NCI-H82 (cell line): ENCODE measurements around the gene ACSS3.

Experiments used
- DNase-seq: peaks from one replicate; lab custom pipeline; 2025; lab: John Stamatoyannopoulos, UW

The ACSS3 gene

DNA sequence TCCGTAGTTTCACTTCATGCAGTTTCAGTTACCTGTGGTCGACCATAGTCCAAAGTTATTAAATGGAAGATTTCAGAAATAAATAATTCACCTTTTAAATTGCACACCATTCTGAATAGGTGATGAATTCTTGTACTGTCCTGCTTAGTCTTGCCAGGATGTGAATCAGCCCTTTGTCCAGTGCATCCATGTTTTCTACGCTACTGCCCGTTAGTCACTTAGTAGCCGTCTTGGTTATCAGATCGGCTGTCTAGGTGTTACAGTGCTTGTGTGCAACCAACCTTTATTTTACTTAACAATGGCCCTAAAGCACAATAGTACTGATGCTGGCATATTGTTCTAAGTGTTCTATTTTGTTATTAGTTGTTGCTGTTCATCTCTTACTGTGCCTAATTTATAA, 146.7 kb downstream of the ACSS3 start:
- DNase-seq = no peak

DNA sequence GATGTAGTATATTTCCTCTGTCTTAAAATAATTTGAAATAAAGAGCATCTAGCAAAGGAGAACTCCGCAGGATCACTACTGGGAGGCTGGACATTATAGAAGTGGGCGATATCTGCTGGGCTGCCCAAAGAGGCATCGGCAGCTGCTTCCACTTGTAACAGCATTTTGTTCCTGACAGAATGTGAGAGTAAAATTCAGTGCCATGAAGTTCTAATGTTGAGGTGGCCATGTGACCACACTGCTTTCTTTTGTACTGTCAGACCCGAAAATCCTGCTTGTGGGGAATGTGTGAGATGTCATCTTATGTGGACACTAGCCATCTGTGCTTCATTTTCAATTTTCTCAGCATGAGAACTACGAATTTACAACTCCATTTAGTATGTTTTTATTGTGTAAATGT, 151.9 kb downstream of the ACSS3 start:
- DNase-seq = no peak

DNA sequence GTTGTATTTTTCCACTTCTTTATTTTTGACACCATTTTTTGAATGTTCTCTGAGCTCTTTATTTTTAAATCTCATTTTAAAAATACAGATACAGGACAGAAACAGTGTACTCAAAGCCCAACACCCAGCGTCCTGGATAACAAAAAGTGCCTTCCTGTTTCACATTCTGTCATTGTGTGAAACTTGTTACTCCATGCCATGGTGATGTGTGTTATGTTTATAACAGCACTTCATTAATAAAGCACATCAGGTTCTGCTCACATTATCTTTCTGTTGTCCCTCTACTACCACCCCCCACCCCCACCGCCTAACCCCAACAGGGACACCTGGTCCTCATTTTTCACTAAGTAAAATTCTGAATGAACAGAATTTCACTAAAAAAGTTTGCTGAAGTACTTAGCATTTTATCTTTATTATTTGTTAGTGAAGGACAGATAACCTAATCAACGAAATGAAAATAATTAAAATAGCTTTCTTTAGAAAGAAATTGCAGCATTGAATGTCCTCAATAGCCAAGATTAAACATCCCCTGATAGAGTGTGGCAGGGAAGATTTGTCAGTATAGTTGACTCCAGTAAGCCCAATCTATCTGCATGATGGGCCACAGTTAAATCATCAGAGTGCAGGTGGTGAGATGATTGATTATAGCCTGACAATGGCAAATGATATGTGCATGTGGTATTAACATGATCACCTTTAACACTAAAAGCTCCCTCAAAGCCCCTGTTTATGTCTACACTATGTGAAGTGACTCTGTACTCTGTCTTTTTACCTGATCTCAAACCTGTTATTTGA, 153.9 kb downstream of the ACSS3 start:
- peak; percentile 38 for DNase-seq

DNA sequence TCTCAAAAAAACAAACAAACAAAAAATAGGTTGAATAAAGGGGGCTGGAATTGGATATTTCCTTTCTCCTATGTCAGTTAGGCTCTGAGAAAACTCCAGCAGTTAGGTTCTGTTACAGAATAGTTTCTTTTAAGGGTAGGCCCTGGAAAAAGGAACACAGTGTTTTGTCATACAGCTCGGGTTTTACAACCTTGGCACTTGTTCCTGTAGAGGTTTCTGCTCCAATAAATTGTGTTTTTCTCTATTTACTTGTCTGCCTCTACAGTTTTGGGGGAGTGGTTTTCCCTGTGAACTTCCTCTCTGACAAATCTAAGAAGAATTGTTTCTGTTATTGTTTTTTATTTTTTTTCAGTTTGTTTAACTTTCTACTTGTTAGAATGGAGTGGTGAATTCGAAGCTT, 167.6 kb downstream of the ACSS3 start:
- no peak for DNase-seq

DNA sequence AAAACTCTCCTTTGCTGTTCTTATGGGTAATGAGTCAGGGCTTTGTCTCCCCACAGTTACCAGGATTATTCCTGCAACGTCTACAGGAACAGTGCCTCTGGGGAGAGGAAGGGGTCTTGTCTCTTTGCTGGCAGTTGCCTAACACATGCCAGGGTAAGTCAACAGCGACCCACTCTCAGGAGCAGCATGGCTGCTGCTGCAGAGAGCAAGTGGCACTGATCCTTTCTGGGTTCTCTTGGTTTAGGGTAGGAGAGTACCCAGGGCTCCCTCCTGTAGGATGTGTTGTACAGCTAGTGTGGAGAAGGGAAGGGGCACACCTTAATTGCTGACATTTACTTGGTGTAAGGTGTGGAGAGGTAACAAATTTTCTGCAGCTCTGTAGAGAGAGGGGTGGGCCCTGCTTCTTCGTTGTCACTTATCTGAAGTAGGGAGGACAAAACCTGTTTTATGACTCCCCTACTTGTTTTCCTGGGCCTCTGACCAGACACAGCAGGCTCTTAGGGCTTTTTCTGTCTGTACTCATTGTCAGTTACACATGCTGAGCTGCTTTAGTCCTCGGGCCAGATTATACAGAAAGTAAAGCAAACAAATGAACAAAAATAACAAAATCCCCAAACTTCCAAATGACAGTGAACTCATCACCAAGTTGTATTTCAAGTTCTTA, 168.2 kb downstream of the ACSS3 start:
- no peak for DNase-seq

DNA sequence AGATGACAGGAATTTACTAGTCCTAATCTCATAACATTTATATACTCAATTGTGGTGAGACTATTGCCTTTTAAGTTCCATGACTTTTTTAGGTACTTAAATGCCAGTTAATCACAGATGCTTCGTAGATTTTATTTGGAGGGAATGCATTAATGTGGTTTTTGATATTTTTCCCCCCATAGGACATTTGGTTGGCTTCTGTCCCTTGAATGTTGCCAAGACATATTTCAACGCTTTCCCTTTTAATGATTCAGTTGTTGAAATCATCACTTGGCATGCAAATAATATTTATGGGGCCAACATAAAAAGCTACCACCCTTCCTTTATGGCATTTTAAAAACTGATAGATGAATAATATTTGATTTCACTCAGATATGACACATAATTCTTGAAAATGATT, 172.1 kb downstream of the ACSS3 start:
- DNase-seq = no peak

DNA sequence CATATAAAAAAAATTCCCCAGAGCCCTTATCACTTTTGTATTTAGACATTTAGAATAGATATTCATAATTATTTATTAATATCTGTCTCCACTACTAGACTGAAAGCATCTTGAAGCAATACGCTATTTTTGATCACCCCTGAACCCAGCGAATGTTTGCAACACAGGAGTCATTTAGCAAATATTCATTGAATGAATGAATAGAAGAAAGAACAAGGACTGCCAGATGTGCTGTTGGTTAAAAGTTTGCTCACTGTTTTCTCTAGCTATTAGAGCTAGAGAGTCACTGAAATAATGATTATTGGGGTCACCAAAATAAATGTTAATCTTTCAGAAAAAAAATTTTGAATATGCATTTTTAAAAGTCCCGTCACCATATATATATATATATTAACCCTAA, 174.3 kb downstream of the ACSS3 start:
- DNase-seq = no peak

DNA sequence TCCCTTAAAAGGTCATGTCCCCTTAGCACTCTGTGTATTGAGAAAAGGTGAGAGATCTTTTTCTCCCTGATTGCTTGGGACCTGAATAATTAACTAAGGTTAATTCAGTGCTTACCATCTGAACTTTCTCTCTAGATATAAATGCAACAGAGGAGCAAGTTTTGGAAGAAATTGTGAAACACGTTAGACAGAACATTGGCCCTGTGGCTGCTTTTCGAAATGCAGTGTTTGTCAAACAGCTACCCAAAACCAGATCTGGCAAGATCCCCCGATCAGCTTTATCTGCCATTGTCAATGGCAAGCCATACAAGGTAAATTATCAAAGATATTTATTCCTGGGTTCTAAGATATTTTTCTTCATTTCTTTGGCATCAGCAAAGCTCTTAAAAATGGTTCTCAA, 175.5 kb downstream of the ACSS3 start:
- no peak for DNase-seq

DNA sequence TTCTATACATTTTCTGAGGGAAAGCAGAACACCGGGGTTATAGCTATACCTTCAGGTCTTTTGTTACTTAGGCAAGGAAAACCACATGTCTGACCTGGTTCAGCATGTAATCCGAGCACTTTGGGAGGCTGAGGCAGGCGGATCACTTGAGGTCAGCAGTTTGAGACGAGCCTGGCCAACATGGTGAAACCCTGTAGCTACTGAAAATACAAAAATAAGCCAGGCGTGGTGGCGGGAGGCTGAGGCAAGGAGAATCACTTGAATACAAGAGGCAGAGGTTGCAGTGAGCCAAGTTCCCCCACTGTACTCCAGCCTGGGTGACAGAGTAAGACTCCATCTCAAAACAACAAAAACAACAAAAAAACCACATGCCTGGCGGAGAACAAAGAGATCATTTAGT, 177.6 kb downstream of the ACSS3 start:
- DNase-seq = no peak

DNA sequence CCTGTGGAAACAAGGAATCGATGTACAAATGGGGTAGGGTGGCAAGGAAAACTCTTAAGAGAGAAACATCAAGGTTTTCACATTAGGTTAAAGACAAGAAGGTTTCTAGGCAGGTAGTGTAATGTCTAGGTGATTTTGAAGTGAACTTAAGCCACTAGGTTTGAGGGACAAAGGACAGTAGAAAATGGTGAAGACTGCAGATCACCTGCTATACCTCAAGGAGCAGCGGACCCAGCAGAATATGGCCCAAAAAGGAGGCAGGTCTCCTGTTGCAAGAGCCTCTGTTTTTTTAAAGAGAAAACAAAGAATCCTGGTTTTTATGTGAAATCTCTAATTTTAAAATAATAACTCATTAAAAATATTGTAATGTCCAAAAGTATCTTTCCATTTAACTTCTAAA, 178.1 kb downstream of the ACSS3 start:
- DNase-seq = no peak

DNA sequence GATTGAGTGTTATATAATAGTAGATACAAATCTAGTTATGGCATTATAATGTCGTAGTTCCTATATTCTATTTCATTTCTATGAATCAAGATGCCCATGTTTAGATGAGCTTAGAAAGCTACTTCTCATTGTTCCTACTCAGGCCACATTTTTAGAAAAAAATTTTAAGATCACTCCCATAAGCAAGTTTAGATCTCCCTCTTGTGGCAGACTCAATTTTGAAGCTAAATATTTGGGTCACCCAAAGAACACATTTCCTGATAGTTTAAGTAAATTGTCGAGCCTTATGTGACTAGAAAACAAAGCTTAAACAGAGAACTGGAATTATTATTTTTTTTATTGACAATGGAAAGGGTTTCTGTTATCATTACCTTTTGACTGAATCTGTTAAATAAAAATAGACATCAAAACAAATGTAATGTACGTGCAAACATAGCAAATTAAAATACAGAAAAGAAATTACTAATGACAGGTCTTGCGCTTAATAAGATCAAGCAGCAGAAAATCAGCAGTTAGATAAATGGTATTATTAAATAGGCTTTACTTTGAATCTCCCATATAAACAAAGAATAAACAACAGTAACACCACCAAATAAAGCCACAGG, 180.2 kb downstream of the ACSS3 start:
- DNase-seq = peak; percentile 65

DNA sequence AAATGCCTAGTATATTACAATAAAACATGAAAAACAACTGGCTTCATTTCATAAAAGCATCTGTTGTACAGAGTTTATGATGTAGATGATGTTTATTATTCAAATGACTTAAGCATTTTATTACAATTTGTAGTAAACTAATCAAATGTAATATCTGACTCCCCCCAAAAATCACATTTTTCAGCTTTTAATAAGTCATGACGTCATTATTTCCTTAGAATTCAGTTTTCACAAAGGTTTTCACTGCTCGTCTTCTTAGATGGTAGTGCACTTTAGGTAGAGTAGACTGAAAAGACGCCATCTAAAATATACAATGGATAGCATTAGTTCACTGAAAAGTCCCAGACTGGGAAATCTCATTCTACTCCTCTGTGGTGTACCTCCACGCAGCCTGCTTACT, 181.5 kb downstream of the ACSS3 start:
- no peak for DNase-seq

DNA sequence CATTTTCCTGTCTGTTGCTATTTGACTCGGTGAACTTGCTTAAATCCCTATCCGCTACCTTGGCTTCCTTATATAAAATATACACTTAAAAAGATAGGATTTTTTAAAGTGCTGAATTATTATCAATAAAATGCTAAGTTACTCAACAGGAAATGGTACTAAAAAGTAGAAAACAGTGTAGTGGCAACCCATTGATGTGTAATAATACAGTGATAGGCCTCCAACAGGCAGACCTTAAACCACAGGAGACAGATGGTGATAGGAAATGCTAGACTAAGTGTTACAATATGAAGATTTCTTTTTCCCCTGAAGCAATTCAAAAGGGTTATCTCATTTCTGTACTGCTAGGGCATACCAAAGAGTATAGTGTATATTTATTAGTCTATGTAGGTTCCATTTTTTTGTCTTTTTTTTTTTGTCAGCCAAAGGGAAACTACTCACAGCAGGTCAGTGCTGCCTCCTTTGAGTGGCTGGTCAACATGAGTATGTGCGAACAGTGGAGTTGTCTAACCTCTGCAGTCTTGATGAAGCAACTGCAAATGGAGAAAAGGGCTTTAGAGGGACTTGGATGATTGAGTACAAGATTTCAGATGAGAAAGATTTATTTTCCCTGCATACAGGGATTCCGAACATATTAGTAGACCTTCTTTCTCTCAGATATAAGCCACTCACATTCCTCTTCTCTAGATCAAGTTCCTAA, 183.8 kb downstream of the ACSS3 start:
- DNase-seq = no peak

DNA sequence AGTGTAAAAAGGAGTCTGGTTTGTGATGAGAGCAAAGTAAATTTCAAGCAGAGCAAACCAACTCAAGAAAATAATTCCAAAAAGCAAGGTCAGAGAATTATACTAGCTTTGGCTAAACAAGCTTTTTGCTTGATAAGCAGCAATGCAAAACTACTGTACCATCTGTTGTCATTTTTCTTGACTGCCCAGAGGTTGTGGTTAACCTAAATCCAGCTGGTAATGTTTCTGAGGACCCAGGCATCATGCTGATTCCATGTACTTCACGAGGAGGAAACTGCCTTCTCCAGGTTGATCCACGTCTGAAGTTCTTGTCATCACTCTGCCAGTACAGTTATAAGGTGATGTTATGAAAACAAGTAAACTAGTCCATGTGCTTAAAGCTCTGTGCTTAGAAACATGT, 185.2 kb downstream of the ACSS3 start:
- DNase-seq = peak; percentile 30

DNA sequence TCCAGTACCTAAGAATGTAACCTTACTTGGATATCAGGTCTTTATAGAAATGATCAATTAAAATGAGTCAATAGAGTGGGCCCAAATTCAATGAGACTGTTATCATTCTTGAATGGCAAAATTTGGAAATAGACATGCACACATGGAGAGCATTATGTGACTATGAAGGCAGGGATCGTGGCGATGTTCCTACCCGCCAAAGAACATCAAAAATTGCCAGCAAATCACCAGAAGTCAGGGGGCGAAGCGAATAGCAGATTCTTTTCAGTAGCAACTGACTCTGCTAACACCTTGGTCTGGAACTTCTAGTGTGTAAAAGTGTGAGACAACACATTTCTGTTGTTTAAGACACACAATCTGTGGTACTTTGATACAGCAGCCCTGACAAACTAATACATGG, 192.5 kb downstream of the ACSS3 start:
- DNase-seq = no peak

DNA sequence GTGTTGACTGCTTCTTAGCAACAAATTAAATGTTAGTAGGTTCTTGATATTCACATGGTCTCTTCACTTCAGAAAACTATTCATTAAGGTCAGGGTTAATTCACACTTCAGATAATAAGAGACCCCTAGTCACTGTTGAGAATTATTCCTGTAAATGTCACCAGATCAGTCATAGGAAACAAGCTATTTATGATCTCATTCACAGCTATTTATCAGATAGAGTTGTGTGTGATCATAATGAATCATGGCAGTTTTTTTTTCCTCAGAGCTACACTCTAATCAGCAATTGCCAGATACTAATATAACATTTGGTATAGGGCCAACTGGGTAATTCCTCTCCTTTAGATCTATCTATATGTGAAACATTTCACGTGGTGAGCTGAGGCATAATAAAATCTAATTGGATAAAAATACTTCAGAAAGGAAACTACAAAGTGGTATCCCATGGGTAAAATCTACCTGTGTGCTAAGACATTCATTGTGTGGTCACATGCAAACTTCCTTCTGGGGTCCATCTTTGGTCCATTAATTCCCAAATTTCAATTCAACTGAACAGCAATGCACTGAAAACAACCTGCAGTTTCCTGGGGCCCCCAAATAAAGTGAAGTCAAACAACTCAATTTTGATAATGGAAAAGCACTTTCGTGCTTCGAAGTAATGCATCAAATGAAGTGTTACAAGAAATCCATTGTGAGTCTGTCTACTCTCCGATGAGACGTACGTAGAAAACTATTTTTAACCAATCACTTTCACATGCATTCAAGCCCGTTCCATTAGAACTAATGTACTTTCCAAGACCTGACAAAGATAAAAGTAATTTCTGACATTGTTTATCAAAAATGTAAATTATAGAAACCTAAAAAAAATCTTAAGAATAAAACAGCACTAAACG, 197.0 kb downstream of the ACSS3 start:
- no peak for DNase-seq

DNA sequence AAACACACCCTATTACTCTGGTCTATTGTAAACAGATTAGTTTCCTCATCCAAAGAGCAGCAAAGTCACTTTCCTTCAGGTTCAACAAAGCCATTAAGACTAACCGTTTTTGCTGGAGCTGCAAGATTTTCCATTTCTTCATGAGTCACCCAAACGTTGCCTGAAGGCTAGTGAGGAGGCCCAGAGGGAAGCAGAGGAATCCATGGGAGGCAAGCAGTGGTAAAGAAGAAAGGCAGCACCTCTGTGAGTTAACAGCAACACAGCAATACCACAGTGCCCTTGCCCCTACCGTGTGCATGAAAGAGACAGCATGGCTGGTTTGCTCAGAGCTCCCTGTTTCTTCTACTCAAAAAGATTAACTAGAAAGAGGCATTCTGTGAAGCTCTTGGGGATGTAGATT, 206.3 kb downstream of the ACSS3 start:
- DNase-seq = no peak

DNA sequence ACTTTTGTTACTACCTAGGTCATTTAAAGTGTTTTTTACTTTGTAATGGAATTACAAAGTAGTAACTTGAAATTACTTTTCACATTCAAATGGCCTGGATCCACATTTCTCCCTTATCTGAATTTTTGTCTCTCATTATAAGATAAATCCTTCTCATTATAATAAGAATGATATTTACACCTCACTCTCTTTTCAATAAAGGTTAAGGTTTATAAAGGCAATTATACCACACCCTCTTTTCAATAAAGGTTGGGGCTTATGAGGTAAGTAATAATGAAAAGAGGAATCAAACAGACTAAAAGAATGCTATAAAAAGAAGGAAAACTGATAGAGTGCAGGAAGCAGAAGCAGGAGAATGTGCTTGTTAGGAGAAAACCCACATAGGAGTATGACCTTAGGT, 210.8 kb downstream of the ACSS3 start:
- DNase-seq = no peak

DNA sequence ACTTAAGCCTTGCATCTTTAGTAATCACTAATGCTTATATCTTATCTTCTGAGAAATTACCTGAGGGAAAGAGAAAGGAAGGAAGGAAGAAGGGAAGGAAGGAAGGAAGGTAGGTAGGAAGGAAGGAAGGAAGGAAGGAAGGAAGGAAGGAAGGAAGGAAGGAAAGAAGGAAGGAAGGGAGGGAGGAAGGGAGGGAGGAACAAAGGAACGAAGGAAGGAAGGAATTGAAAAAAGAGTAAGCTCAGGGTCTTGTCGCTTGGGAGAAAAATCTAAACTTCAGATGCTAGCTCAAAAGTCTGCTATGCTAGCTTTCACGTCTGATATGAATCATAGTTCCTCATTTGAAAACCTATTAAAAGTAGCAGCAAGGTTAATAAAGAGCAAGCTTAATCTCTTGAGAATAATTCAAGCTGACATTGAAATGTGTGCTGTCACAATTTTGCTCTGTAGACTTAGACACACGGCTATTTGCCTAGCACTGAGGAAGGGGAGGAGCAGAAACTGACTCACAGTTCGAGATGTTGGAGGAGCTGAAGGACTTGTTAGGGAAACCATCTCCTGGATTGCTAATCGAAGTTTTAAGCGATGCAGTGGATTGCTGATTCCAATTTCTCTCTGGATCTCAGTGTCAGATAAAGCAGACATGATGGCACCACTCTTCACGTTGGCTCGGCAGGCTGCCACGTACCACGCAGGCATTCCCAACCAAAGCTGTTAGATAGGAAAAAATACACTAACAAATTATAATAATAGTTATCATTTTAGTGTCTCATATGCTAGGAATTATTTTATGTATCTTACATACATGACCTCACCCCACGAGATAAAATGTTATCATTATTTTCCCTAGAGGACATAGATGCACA, 216.7 kb downstream of the ACSS3 start:
- peak; percentile 6 for DNase-seq

DNA sequence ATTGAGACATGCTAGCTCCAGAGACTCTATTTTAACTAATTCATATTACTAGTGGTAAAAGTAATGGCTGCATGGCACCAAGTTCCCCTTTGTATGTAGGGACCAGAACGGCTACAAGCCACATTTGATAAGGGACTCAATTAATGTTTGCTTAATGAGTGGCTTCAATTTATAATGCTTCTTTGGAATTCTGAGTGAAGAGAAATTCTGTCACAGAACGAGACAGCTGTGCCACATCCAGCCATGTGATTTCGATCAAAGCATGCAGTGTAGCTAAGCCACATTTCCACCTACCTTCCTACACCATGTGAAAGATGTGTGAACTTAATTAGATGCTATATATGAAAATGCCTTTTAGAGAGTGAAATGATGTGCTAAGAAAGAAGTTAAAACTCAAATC, 217.4 kb downstream of the ACSS3 start:
- DNase-seq = no peak
